HG03354 (cell line): Measurements from ENCODE around the gene MANEA.
"Not testable (repeated sequence)": the region's sequence is repeated elsewhere in the genome, so short reads cannot be mapped to it uniquely, and the experiment has no call there.

Experiments used
- ATAC-seq: cut with Tn5 transposase; IDR thresholded peaks from one replicate; pipeline ENCODE4 v1.9.1; 2021; ENCODE audit warnings: mild to moderate bottlenecking; ENCODE audit not compliant: unreplicated experiment, poor library complexity, severe bottlenecking

Gene MANEA, protein sequence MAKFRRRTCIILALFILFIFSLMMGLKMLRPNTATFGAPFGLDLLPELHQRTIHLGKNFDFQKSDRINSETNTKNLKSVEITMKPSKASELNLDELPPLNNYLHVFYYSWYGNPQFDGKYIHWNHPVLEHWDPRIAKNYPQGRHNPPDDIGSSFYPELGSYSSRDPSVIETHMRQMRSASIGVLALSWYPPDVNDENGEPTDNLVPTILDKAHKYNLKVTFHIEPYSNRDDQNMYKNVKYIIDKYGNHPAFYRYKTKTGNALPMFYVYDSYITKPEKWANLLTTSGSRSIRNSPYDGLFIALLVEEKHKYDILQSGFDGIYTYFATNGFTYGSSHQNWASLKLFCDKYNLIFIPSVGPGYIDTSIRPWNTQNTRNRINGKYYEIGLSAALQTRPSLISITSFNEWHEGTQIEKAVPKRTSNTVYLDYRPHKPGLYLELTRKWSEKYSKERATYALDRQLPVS

DNA sequence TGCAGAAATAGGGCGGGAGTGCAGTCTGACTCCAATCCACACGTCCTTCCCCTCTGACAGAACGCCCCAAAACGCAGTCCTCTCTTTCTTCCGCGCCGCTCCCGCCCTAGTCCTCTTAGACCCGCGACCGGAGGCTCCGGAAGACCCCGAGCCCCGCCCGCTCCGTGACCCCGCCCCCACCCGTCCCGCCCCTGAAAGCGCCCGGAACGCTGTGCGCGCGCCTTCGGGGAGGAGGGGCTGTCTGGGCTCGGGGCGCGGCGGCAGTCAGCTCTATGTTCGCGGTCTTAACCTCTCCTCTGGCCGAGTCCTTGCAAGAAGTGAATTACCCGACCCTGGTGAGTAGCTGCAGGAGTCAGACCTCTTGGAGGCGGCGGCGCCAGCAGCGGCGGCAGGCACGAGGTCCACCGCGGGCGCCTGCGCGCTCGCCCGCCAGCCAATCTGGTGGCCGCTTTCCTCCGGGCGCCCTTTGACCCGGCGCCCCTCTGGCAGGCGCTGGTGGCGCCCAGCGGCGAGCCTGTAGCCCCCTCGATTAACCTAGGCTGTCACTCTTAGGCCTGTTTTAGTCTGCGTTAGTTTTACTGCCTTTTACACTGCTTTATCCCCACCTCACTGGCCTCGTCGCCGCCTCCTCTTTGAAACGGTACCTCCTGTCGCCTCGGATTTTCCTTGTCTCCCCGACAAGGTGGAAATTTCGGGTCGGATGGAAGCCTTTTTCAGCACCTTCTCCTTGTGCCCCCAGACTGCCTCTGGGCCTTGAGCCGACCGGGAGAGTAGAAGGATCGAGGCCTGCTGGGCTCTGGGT, at the start of gene MANEA:
Gene MANEA (plus strand): TSS at position 232 of the 802 bp plus-strand sequence. CDS start 8,905 bp downstream, outside the sequence.
- peak; percentile 77 for ATAC-seq

DNA sequence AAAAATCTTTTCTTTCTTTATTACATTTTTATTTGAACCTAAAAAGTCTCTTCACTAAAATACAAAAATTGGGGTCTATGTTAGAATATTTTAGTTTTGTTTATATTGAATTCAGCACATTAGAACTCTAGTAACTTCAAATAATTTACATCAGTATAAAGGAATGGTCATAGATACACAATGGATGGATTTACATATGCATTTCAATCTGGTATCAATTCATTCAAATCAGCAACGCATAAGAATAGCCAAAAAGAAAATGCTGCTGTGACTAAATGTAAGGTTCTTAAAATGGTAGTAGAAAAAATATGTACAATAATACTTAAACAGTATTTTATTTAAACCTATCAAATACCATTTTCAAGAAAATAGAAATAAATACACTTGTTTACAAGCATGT, 47.6 kb upstream of the MANEA start:
- ATAC-seq, result no peak

DNA sequence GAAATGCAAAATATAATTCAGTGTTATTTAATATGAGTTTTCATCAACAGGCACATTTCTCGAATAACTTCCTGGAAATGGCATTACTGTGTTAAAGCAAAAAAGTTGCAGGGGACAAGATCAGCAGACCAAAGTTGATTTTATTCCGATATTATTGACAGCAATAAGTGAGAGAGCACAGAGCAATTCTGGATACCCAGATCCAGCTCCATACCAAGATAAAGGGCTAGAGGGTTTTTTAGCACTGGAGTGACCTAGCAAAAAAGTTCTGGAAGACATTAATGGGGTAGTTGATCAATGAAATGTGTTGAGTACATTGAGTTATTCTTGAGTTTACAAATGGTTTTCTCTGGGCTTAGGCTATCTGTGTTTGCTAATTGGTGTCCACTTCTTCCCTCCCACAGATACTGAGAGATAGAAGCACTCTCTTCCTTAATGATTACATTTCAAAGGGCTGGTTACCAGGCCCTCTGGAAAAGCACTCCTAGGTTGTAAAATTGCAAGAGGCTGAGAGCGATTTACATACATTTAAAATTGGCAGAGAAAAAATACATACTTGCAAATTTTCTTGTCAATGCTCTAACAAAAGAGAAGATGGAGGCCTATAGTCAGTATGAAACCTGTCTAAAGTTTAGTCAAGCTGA, 47.0 kb upstream of the MANEA start:
- no peak for ATAC-seq

DNA sequence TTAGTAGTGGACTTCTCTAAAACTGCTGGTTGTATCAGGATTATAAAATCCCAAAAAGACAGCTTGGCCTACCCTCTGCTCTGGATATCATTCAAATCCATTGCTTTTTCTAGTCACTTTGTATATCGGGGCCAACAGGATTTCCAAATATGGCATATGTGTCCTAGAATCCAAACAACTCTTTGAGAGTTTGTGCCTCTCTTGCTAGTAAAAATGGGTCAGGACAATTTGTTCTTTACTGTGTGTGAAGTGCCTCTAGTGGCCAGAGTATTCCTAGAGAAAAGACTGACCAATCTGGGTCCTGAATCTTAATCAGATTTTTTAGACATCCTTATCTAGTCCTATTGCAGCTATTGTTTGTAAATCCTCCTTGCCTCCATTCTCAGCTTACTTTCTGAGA, 33.5 kb upstream of the MANEA start:
- ATAC-seq, result no peak

DNA sequence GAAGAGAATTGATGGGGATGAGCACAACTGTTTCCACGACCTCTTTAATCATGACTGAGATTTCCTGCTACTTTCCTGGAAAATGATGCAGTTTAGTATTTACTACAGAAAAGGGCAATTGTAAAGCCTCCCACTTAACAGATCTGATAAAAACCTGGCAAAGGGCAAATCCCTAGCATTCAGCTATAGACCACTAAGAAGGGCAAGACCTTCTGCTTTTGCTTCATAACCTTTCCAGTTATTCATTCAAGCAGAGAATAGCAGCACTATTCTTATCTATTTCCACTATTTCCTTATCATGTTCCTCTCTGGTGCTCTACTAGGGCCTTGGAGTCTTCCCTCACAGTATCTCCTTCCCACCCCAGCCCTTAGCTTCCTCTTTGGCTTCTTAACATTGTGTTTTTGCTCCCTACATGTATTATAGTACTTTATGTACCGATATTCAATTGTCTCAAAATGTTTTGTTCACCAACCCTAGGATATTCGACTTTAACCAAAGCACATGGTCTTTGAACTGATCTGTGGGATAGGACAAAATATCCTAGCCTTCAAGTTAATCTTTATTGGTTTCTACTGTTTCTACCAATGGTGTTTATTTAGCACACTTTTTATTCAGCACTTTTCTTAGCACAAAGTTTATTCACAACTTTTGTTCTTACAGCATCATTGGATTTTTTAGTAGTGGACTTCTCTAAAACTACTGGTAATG, 32.7 kb upstream of the MANEA start:
- ATAC-seq, result no peak

DNA sequence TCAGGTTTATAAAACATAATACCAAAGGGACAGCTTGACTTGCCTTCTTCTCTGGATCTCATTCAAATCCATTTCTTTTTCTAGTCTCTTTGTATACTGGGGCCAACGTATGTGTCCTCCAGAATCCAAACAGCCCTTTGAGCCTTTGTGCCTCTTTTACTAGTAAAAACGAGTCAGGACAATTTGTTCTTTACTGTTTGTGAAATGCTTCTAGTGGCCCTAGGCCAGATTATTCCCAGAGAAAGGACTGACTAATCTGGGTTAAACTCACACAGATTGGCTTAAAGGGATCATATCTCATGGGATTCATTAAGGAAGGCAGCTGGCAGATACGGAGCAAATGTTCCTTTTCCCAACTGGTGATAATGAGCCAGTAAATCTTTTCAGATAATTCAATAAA, 32.1 kb upstream of the MANEA start:
- no peak for ATAC-seq

DNA sequence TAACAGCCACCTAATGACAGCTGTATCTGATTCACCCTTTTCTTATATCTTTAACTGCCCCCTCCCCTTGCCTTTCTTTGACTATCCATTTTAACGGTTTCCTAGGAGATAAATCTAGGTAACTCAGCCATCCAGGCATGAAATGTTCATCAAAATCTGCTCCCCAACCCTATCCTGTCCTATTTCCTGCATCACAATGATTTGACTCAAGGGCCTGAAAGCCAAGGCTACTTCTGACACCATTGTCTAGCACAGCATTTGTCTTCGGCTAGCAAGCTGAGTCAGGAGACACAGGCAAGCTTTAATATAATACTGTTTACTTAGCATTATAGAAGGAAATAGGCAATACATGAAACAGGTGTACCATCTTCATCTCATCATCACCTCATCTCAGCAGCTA, 31.6 kb upstream of the MANEA start:
- no peak for ATAC-seq

DNA sequence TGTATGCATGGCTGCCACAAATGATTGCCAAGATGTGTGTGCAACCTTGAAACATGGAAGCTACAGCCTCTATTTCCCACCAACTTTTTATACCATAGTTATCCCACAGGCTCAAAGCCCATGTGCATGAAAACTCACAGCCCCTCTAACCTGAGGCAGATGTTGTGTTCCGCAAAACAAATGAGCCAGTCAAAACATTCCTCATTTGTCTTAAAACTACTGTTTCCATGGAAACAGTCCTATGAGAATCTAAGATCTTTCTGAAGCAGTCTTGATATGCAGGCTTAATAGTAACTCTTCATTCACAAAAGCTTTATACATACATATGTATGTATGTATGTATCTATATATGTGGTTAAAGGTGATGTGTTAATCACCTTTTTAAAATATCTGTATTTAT, 31.2 kb upstream of the MANEA start:
- no peak for ATAC-seq

DNA sequence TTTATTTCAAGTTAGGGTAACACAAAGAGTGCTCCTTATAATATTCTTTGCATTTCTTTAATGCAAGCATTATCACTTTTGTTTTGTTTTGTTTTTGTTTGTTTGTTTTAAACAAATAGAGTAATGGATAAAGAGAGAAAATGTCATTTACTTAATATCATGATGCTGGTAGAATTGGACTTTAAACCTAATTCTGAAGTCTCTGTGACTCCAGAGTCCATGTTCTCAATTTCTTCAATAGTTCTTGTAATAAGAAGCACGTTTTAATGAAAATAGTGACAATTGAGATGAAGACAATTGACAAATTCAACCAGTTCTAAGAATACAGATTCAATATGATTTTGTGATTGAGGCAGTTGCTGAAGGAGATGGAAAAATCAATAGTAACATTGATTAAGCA, 30.3 kb upstream of the MANEA start:
- ATAC-seq, result no peak

DNA sequence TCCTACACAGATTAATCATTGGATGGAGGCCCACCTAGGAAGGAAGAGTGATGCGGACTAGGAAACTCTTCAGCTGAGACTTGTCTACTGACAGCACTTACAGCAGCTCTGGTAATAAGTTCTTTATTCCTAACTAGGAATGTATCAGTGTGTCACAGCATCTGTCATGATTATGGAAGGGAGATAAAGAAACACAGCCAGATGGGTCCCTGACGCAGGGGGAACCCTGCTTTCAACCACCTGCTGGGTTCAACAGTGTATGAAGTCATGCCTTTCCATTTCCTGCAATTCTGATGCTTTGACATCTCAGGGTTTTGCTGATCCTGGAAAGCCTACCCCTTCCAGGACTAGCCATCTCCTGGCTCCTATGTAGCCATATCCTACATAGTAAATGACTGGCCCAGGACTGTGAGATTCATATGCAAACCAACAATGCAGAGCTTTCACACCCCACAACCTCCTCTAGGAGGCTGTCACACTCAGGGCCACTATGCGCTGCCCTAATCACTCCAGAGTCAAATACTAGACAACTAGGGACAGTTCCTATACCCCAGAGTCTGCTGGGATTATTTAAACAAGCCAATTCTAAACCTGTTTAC, 29.0 kb upstream of the MANEA start:
- no peak for ATAC-seq

DNA sequence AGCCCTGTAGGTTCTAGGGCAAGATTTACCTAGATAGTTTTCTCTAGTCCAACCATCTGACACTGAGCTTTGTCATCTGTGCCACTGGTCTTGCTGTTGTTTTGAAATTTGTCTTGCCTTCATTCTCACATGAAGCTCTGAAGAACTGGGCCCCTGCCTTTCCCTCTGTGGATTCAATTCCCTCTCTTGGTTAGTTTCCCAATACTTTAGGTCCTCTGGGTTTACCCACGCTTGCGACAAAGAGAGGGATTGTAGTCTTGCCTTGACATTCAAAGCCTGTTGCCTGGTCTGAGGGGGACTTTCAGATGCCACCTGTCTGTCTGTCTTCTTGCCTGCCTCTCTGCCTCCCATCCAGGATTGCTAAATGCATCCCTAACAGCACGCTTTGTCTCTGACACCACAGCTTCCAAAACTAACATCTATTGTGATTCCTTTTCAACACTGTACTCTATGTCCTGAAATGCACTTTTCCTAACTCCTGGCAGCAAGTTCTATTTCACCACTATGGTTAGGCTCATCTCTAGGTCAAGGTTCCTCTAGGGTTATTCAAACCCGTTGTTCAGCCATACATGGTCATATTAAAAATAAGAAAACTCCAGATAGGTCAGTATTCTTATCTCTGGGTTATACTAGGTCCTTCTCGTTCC, 25.5 kb upstream of the MANEA start:
- ATAC-seq, result no peak

DNA sequence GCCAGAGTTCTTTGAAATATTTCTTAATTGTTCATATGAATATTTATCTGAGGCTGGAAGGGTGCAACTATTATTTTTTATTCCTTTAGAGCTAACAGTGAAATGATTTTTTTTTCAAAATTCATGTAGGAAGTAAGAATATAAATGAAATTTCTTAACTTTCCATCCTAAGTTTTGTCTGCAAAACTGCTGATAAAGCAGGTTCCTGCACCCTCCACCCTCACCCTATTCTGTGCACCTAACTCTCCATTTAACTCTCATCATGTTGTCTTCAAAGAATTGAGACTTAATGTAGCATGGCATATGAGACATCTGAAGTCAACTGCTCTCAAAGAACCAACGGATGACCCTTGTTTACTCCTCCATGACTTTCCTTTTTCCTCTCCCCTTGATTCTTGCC, 23.5 kb upstream of the MANEA start:
- no peak for ATAC-seq

DNA sequence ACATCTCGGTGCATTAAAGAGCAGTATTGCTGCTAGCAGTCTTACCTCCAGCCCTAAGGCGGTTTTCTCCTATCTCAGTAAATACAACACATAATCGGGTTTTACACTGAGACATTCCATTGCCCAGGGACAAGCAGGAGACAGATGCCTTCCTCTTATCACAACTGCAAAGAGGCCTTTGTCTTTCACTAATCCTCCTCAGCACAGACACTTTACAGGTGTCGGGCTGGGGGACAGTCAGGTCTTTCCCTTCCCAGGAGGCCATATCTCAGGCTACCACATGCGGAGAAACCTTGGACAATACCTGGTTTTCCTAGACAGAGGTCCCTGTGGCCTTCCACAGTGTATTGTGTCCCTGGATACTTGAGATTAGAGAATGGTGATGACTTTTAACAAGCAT, 16.4 kb upstream of the MANEA start:
- not testable (repeated sequence) for ATAC-seq

DNA sequence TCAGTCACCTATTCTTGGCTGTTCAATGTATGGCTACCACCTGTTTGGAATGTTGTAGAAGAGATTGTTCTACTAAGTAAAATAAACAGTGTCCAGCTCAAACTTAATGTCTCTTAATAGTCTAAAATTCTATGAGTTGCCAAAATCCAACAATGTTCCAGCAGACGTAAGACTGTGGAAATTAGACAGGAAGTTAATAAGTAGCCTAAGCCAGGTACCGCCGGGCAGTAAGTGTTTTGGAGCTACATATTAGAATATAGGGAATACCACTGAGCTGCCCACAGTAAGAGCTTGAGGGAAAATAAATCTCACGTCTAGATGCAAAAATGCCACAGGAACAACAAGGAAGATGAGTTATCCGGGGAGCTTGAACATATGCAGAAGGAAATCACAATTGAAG, 7.8 kb upstream of the MANEA start:
- ATAC-seq, result no peak

DNA sequence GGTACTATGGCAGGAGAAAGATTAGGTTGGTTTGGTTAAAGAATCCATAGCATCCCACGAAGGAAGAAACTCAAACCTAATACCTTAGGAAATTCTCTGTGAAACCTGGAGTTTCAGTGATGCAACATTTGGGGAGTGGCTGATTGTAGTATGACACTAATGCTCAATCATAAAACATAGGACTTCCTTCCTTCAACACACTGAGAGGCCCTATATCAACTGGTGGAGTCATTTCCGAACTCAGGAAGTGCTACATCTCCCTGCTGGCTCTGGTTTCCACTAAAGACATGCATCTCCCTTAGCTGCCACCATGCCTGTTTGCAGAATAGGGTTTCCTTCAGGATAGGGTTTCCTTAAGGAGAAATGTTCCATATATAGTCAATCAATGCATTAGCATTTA, 5.2 kb upstream of the MANEA start:
- ATAC-seq, result no peak

DNA sequence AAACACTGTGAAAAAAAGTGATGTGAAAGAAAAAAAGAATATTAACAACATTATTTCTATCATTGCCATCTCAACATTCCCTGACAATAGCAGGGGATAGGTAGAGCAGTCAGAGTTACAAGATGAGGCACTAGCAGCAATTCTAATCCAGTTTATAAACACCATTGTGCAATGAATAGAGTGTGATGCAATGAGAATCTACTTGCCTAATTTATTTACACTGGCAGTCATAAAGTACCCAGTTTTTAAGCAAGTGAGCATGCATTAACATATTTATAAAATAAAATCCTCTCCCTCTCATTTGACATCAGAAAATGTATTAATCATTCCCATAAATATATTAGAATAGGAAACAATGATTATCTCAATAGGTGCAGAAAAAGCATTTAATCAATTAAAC, 2.5 kb upstream of the MANEA start:
- ATAC-seq, result no peak

DNA sequence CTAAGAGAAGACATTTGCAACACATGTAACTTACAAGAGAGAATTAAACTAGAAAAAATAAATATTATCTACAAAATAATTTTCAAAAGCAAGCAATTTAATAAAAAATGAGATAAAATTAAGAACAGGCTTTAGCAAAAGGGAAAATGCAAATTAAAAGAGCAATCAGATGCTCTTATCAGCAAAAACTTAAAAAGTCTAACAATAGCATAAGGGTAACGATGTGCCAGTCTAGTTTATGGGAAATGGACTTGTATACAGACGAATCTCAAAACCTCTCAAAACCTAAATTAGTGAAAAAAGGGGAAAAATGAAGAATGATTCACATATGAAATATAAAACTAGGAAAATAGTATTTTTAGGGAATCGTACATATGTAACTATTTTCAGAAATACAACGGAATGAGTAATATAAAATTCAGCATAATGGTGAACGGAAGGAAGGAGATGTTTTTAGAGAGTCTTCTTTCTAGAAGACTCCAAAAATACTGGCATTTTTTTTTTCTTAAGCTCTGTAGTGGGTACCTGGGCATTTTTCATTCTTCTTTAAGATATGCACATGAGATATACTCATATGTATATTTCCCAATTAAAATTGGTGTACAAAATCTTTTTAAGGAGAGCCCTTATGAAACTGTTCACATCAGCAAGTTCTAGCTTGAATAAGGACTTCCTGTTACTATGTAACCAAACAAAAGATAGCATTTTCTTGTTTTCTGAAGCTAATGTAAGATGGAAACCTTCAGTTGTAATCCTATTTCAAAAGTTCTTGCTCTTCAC, 927 bp upstream of the MANEA start:
- peak; percentile 25 for ATAC-seq

DNA sequence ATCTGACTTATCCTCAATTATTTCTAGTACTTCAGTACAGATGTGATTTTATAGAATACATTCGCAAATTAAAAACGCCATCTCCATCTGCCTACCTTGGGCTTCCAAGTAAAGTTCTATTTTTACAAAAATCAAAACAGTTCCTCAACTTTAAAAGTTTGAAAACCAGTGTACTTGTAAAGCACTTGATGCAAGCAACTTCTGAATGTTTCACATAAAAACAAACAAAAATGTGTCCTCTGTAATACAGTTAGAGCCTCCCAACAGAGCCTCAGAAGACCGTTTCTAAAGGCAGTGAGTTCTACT, 384 bp upstream of the MANEA start:
- no peak for ATAC-seq

DNA sequence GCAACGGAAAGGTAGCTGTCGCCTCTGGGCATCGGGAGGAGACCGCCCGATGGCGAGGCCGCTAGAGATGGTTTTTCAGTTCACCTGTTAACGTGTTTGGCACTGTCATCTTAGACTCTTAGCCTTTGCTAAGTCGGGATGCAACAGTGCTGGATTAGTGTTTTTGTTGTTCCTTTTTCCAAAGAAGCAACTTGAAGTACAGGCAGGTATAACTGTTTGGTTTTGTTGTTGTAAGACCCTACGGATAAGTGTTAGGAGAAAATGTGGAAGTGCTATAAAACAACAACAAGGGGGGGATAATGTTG, 723 bp downstream of the MANEA start:
- ATAC-seq, result peak; percentile 19
